ENCODE data around the gene ZC3HAV1. TPM values are rescaled to one million over a fixed set of nuclear protein-coding genes. Genes with fewer than 3 reads are reported as not detected.

ZC3HAV1 gene
- 17.1 and 30.5 TPM in 2 replicates for total RNA-seq

DNA sequence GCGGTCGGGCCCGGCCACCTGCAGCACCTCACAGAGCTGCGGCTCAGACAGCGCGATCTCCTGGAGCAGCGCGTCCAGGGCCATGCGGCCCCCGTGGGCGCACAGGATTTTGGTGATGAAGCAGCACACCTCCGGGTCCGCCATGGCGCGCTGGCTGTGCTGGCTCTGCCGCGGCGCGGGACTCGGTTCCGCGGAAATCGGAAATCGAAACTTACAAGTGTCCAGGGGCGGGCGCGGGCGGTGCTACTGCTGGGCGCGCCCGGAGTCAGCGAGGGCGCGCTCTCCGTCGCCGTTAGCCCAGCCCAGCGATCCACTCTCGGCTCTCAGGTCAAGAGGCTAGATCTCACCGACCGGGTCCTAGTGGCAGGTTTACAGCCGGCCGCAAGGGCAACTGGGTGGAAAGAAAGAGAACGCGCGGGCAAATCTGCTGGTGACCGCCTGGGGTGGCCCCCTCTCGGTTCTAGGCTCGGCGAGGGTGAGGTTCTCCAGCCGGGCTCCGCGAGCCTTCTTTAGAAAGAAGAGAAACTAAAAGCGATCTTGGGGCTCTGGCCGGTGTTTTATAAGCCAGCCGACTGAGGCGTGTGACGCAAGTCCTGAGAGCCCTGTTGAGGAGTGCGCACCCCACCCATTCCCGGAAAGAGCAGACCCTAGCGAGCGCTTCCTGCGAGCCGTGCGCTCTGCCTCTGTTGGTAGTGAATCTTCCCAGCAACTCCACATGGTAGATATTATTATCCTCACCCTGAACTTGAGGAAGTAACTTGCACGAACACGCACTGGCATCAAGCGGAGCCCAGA is at the start of gene ZC3HAV1:
ZC3HAV1 (minus strand) TSS at position 533 of the 795 bp plus-strand sequence; CDS start at position 144, 389 bp downstream.

DNA sequence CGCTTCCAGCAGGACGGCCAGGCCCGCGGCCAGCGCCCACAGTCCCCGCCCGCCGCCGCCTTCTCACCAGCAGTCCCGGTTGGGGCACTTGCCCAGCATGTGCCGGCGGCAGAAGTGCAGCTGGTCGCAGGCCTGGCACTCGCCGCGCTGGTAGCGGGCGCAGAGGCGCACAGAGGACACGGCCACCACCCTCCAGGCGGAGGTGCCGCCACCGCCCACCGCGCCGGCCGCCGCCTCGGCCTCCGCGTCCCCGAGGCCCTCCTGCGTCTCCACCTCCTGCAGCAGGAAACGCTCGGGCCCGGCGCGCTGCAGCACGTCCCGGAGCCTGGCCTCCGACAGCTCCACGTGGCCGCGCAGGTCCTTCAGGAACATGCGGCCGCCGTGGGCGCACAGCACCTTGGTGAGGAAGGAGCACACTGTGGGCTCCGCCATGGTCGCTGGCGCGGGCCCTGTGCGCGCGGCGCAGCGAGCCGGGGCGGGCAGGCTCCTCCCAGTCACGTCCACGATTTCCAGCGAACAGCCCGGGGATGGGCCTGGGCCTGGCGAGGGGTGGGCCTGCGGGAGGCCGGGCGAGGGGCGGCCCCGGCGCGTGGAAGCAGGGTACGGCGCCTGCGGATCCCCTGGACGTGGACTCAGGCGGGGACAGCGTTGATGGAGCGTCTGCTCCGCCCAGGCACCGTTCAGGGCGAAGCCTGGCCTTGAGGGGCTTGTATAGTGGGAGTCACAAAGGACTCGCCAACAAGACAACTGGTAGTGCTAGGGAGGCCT is 73.8 kb downstream of the ZC3HAV1 start, which contains the start of gene ZC3HAV1L:
ZC3HAV1L (minus strand) TSS at position 457 of the 768 bp plus-strand sequence; CDS start at position 432, 25 bp downstream.

Other genes starting within 250 kb of the ZC3HAV1 start
- under 0.01 and 2.2 TPM in 2 replicates for gene KIAA1549, start 128.3 kb downstream of the ZC3HAV1 start, total RNA-seq
- 4.8 and 19.4 TPM in 2 replicates for gene ZC3HAV1L, start 73.7 kb downstream of the ZC3HAV1 start, total RNA-seq
- gene UBN2, start 121.5 kb upstream of the ZC3HAV1 start, total RNA-seq, result 7.2 and 10.8 TPM in 2 replicates
- gene FMC1, start 231.6 kb upstream of the ZC3HAV1 start, total RNA-seq, result 3.1 and 9.2 TPM in 2 replicates